Natural killer cell treated with Interleukin-12 subunit alpha and Interleukin-12 subunit beta and Interleukin-15 and Interleukin-18, amount 100 ng/mL, for 72 hours (primary cell): ENCODE results near the gene SND1. TPM values are rescaled to one million over a fixed set of nuclear protein-coding genes. Genes with fewer than 3 reads are reported as not detected.

Experiments used
- ATAC-seq, 2 donors: fragments of 150-1000 bp; cut with Tn5 transposase in 1 of 2; sonication (Bioruptor Pico), chemical (Tn5 transposase) in 1 of 2; 2 replicates each; pipeline ENCODE4 v1.10.0; 2021
- DNase-seq: peaks from one replicate; pipeline ENCODE4 v3.0.0; 2022; ENCODE audit warnings: low spot score
- H3K27ac Mint-ChIP-seq, 2 donors: 1 replicate in 1 of 2; 2 replicates in 1 of 2; pipeline ENCODE4 v1.8.0; 2022; ENCODE audit warnings: mixed read lengths in 2 of 2, mild to moderate bottlenecking in 1 of 2, moderate library complexity in 1 of 2
- H3K27me3 Mint-ChIP-seq, 2 donors: 1 replicate in 1 of 2; 2 replicates in 1 of 2; pipeline ENCODE4 v1.8.0; 2022; ENCODE audit warnings: mixed read lengths in 2 of 2
- H3K36me3 Mint-ChIP-seq: one replicate; pipeline ENCODE4 v1.8.0; 2022; ENCODE audit warnings: mixed read lengths
- H3K4me1 Mint-ChIP-seq, 2 donors: 1 replicate in 1 of 2; 2 replicates in 1 of 2; pipeline ENCODE4 v1.8.0; 2022; ENCODE audit warnings: low read depth in 2 of 2, mixed read lengths in 2 of 2, mild to moderate bottlenecking in 1 of 2
- H3K4me3 Mint-ChIP-seq: one replicate; pipeline ENCODE4 v1.8.0; 2022; ENCODE audit warnings: mixed read lengths
- H3K9me3 Mint-ChIP-seq: 2 replicates; pipeline ENCODE4 v1.8.0; 2022; ENCODE audit warnings: mixed read lengths
- total RNA-seq, 2 donors: library from RNA; stranded (reverse); gene quantifications; one replicate each; pipeline ENCODE4 v1.2.3, GENCODE V29; 2022

SND1 gene
- total RNA-seq, 2 donors from 2014 or later = 311 to 347 TPM

DNA sequence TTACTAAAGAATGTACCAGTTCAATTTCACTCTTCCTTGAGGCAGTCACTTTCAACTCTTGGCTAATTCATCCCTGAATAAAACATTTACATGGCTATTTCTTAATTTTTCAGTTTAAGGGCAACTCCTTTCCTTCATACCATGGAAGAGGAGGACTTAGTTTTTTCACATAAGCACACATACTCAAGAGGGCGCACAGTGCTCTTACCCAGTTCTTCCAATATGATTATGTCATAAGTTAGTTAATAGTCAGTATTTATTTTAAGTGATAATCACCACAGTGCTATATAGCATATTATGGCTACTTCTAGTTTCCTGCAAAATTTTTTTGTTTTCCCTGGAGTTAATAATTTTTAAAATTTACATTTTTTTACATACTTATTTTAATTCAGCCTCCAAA, 58.6 kb downstream of the SND1 start:
- no peaks in the 10 kb centered on the region for H3K9me3 Mint-ChIP-seq
- ATAC-seq = no peak

DNA sequence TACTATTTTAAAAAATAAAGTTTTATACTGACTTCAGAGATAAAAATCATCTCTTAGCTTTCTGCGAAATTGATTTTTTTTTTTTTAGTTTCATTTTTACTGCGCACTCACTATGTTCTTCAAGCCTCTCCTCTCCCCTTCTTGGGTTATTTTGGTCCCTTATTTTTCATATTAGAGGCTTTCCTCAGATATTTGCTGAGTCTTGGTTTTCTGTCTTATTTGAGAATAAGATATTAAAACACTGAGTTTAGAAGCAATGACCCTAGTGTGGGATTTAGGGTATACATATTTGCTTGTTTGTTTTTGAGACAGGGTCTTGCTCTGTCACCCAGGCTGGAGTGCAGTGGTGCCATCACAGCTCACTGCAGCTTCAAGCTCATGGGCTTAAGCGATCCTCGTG, 59.9 kb downstream of the SND1 start:
- Mint-ChIP-seq H3K4me3 (no peak overlapping the region), H3K4me1 (peaks cover 17 to 21% of the 10 kb centered on the region in 2 donors), H3K27me3 (no peaks in the 10 kb centered on the region), H3K9me3 (no peaks in the 10 kb centered on the region), H3K27ac (no peak overlapping the region), H3K36me3 (peaks cover 76% of the 10 kb centered on the region)
- DNase-seq (no peak), ATAC-seq (no peak)

More for the DNA sequence above, 58.6 kb downstream of the SND1 start:
- H3K4me1 Mint-ChIP-seq = peaks cover 13 to 15% of the 10 kb centered on the region in 2 donors
- no peak for DNase-seq
- no peaks in the 10 kb centered on the region for H3K27me3 Mint-ChIP-seq
- H3K27ac Mint-ChIP-seq = no peak overlapping the region
- no peak overlapping the region for H3K4me3 Mint-ChIP-seq
- peaks cover 72% of the 10 kb centered on the region for H3K36me3 Mint-ChIP-seq

DNA sequence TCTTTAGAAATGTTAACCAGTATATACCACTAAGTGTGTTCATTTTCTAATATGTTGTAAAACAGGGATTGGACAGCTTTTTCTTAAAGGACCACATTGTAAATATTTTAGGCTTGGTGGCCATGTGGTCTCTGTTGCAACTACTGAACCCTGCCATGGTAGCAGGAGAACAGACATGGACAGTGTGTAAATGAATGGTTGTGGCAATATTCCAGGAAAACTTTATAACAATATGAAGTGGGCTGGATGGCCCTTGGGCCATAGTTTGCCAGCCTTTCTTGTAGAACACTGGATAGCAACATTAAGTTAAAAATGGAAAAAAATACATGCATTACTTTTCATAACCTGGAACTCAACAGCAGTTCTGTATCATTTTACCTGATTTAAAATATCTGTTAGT, 61.0 kb downstream of the SND1 start:
- H3K27ac Mint-ChIP-seq = no peak overlapping the region
- no peak overlapping the region for H3K4me3 Mint-ChIP-seq
- H3K9me3 Mint-ChIP-seq = no peaks in the 10 kb centered on the region
- ATAC-seq (no peak), DNase-seq (no peak)
- H3K4me1 Mint-ChIP-seq = peaks cover 22 to 26% of the 10 kb centered on the region in 2 donors
- peaks cover 67% of the 10 kb centered on the region for H3K36me3 Mint-ChIP-seq
- H3K27me3 Mint-ChIP-seq = no peaks in the 10 kb centered on the region

DNA sequence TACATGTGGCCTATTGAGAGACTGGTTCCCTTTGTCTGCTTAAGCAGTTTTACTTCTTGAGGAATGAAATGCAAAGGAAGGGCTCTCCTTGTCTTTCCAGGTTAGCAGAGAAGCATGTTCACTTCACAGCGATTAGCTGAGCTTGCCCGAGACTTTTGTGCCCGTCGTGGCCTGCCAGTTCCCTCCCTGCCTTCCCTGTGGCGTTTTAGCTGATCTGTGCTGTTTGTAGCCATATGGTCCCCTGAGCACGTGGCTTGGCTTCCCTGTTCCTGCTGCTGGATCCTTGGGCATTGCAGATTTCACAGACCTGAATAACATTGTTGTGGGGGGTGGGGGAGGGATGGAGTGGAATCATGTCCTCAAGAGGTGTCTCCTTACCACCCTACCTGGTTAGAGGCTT, 61.8 kb downstream of the SND1 start:
- peaks cover 63% of the 10 kb centered on the region for H3K36me3 Mint-ChIP-seq
- H3K27ac Mint-ChIP-seq = no peak overlapping the region
- no peak overlapping the region for H3K4me3 Mint-ChIP-seq
- ATAC-seq (no peak), DNase-seq (no peak)
- H3K27me3 Mint-ChIP-seq = no peaks in the 10 kb centered on the region
- H3K9me3 Mint-ChIP-seq = no peaks in the 10 kb centered on the region
- peaks cover 26 to 28% of the 10 kb centered on the region in 2 donors for H3K4me1 Mint-ChIP-seq

DNA sequence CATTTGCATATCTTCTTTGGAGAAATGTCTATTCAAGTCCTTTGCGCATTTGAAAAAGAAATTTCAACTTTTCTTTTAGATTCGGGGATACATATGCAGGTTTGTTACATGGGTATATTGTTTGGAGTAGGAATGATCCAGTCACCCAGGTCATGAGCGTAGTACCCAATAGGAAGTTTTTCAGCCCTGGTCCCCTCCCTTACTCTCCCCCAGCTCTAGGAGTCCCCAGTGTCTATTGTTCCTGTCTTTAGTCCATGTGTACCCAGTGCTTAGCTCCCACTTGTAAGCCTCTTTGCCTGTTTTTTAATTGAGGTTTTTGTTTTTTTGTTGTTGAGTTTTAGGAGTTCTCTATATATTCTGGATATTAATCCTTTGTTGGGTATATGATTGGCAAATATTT, 63.3 kb downstream of the SND1 start:
- H3K4me3 Mint-ChIP-seq = no peak overlapping the region
- H3K27me3 Mint-ChIP-seq = no peaks in the 10 kb centered on the region
- no peaks in the 10 kb centered on the region for H3K9me3 Mint-ChIP-seq
- DNase-seq = no peak
- peak overlapping the region; percentile 17 to 19 for H3K27ac Mint-ChIP-seq
- peaks cover 33% of the 10 kb centered on the region in 2 donors for H3K4me1 Mint-ChIP-seq
- peaks cover 55% of the 10 kb centered on the region for H3K36me3 Mint-ChIP-seq
- ATAC-seq = no peak

DNA sequence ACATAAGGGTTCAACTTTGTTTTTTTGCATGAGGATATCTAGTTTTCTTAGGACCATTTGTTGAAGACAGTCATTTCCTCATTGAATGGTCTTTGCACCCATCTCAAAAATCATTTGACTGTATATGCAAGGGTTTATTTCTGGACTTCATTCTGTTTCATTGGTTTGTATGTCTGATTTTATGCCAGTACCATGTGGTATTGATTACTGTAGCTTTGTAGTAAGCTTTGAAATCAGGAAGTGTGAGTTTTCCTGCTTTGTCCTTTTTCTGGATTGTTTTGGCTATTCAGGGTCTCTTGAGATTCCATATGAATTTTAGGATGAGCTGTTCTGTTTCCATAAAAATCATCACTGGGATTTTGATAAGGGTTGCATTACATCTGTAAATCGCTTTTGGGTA, 63.9 kb downstream of the SND1 start:
- Mint-ChIP-seq H3K4me3 (no peak overlapping the region), H3K27ac (peak overlapping the region in 1 of 2 donors; percentile 19)
- no peak for DNase-seq

DNA sequence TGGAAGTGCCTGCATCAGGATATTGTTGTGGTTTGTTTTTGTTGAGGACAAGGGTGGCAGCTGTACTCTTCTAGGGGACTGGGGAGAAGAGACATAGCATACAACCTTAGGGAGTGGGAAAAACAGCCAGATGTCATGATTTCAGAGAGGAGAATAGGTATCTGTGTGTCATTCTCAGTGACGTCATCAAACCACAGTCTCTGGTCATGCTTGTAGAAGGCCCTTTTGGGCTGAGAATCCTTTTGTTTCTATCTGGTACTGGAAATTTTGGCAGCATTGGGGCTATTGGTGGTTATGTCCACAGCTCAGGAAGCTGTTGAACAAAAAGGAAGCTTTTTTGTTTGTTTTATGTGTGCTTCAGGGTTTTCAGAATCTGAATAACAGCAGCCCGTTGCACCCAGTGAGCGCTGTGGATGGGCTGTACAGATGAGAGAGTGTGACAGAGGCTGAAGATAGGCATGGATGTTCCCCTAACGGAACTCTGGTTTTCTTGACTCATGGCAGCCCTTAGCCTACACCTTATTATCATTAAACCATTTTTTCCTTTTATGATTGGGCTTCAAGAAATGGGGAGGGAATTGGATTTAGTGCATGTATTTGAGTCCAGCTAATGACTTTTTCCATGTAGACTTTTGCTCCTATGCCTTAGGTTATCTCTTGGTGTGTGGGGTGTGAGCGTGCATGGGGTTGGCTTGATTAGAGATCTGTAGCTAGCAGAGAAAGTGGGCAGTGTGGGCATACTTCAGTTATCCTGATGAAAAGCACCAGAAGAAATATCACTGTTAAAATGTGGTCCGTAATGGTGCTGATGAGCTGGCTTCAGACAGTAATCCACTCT, 65.7 kb downstream of the SND1 start:
- DNase-seq (no peak), ATAC-seq (no peak)
- Mint-ChIP-seq H3K4me3 (no peak overlapping the region), H3K27ac (no peak overlapping the region), H3K36me3 (peaks cover 46% of the 10 kb centered on the region), H3K9me3 (no peaks in the 10 kb centered on the region), H3K4me1 (peaks cover 31 to 39% of the 10 kb centered on the region in 2 donors), H3K27me3 (no peaks in the 10 kb centered on the region)

More for the DNA sequence above, 63.9 kb downstream of the SND1 start:
- H3K27me3 Mint-ChIP-seq = no peaks in the 10 kb centered on the region
- no peak for ATAC-seq
- peaks cover 52% of the 10 kb centered on the region for H3K36me3 Mint-ChIP-seq
- H3K4me1 Mint-ChIP-seq = peaks cover 33 to 35% of the 10 kb centered on the region in 2 donors
- H3K9me3 Mint-ChIP-seq = no peaks in the 10 kb centered on the region

DNA sequence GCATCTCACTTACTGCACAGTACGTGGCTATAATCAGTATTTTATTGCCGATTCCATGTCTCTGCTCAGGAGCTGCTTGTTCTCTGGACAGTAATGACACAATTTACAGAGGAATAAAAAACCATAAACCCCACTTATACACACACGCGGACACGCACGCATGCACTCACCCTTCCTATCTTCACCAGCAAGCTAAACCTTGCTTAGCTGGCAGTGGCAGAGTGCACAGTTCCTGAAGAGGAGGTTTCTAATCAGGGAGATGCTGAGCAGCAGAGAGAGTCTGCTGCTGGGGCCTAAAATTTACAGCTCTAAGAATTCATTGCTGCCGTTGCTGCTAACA, 66.3 kb downstream of the SND1 start:
- no peaks in the 10 kb centered on the region for H3K27me3 Mint-ChIP-seq
- H3K9me3 Mint-ChIP-seq = no peaks in the 10 kb centered on the region
- no peak overlapping the region for H3K4me3 Mint-ChIP-seq
- H3K4me1 Mint-ChIP-seq = peaks cover 31 to 39% of the 10 kb centered on the region in 2 donors
- no peak overlapping the region for H3K27ac Mint-ChIP-seq
- no peak for ATAC-seq
- H3K36me3 Mint-ChIP-seq = peaks cover 50% of the 10 kb centered on the region
- no peak for DNase-seq

DNA sequence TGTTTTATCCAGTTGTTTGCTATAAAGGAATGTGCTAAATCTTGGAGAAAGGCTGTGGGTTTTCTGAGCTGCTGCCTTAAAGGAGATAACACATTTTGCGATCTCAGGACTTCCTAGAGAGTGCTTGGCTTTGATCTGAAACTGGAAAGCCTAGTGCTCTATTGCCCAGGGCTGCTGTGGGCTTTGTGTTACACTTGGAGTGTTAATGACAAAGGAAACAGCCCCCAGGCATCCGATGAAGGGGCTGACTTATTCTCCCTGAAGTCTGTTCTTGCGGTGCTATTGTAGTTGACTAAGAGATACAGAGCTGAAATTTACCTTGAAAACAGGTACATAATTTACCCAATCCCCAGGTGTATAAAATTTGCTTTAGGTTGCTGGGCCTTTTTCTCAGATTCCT, 74.5 kb downstream of the SND1 start:
- H3K36me3 Mint-ChIP-seq = peaks cover 52% of the 10 kb centered on the region

DNA sequence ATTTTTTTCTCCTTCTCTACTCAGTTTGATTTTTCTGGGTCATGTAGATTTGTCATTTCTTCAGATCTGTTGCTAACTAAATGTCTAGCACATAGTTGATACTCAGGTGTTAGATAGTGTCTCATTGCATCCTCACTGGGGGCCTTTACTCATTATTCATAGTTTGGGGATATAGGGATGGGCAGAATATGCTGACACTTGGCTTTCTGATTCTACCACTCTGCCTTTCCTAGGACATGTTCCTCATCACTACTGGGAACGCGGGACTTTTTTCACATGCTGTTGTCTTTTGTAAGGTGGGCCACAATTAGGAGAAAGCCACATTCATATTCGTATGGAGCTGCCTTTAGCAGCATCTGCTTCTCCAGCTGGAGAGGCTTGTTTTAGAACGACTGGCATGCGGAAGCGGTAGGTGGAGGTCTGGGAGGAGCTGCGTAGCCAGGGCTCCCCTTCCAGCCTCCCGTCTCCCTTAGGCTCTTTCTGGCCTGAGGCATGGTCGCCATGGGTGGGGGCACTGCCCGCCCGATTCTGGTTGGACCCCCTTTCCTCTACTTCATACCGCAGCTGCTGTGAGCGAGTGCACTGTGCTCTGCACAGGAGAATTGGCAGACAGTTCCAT, 78.8 kb downstream of the SND1 start:
- H3K4me1 Mint-ChIP-seq = peaks cover 10 to 22% of the 10 kb centered on the region in 2 donors
- H3K4me3 Mint-ChIP-seq = no peak overlapping the region
- no peaks in the 10 kb centered on the region for H3K27me3 Mint-ChIP-seq
- no peak overlapping the region for H3K27ac Mint-ChIP-seq
- no peaks in the 10 kb centered on the region for H3K9me3 Mint-ChIP-seq
- no peak for ATAC-seq
- no peak for DNase-seq
- peaks cover 31% of the 10 kb centered on the region for H3K36me3 Mint-ChIP-seq

More for the DNA sequence above, 74.5 kb downstream of the SND1 start:
- H3K27me3 Mint-ChIP-seq = no peaks in the 10 kb centered on the region
- DNase-seq = no peak
- H3K4me1 Mint-ChIP-seq = peaks cover 18 to 21% of the 10 kb centered on the region in 2 donors
- no peak overlapping the region for H3K27ac Mint-ChIP-seq
- no peaks in the 10 kb centered on the region for H3K9me3 Mint-ChIP-seq
- no peak for ATAC-seq
- no peak overlapping the region for H3K4me3 Mint-ChIP-seq

DNA sequence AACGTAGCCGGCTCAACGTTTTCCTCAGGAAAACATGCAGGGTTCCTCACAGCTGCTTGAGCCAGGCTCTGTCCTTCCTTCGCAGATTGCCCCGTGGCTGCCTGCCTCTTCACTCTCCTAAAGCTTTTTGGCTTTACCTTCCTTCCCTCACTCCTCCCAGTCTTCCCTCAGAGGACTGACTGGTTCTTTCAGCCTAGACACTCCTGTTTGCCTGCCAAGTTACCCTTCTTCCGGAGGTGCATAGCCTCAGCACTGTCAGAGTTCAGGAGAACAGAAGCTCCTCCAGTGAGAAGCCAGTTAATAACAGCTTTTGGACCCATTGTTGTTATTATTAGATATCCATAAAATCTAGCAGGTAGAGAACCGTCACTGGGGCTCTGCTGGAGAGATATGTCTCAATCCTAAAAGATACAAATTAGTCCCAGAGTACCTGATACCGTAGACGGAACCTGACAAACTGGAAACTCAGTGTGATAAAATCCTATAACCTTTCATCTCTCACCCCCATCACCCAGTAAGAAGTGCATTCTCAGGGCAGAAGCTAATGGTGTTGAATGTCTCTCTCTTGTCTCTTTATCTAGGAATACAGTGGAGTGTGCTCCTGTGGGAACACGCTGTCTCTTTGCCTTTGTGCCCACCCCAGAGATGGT, 79.6 kb downstream of the SND1 start:
- Mint-ChIP-seq H3K27ac (no peak overlapping the region), H3K9me3 (no peaks in the 10 kb centered on the region), H3K4me3 (no peak overlapping the region), H3K36me3 (peaks cover 35% of the 10 kb centered on the region), H3K4me1 (peaks cover 10 to 22% of the 10 kb centered on the region in 2 donors), H3K27me3 (no peaks in the 10 kb centered on the region)
- no peak for ATAC-seq
- DNase-seq = no peak

DNA sequence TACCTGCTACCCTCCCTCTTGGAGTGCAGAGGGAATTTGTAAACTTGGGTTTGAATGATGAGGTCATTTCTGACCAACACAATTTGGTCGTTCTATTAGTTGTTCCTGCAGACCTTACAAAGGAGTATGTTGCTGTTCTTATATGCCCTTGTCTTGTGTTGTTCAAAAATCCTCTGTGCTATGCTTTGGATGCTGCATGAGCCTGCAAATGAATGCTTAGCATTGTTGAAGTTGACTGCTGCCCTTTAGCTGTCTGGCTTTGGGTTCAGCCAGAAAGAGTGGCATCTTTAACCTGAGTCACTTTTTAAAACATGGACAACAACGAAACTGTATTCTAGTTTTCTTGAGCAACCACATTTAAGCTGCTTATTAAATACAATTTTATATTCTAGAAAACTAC, 80.3 kb downstream of the SND1 start:
- Mint-ChIP-seq H3K27ac (no peak overlapping the region), H3K4me3 (no peak overlapping the region), H3K27me3 (no peaks in the 10 kb centered on the region), H3K36me3 (peaks cover 35% of the 10 kb centered on the region), H3K4me1 (peaks cover 10 to 24% of the 10 kb centered on the region in 2 donors), H3K9me3 (no peaks in the 10 kb centered on the region)
- DNase-seq = no peak
- no peak for ATAC-seq

DNA sequence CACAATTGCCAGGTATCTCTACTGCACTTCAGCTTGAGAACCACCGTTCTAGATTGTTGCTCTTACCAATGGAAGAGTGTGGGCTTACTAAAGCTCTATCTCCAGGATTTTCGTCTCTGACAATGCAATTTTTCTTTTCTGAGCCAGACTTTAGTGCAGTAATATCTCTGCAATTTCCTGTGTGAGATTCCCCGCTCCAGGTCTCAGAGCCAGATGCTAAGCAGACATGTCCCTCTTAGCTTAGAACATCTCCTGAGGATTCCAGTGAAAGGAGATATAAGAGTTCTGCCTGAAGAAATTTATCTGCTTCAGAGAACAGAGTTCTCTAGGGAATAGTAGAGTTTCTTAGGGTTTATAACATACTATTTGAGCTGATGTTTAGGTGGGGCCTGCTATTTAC, 82.0 kb downstream of the SND1 start:
- H3K27ac Mint-ChIP-seq = no peak overlapping the region
- H3K4me1 Mint-ChIP-seq = peaks cover 4 to 24% of the 10 kb centered on the region in 2 donors
- no peak overlapping the region for H3K4me3 Mint-ChIP-seq
- DNase-seq (no peak), ATAC-seq (no peak)
- no peaks in the 10 kb centered on the region for H3K27me3 Mint-ChIP-seq
- peaks cover 25% of the 10 kb centered on the region for H3K36me3 Mint-ChIP-seq
- H3K9me3 Mint-ChIP-seq = no peaks in the 10 kb centered on the region

DNA sequence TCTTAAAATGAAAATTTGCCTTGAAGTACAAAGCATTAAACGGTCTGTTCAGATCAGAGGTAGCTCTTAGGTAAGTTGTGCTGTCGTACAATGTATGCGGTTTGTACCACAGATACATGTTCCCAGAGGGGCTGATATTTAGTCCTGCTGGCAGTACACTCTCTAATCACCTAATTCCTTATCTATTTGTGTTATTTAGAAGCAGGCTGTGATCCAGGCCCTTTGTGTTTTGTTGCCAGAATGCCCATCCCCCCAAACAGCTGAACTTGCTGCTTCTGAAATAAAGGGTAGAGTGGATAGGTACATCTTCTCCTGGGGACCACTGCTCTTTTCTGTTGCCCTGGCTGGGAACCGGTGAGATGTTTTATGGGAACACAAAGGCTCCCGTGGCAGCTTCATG, 84.5 kb downstream of the SND1 start:
- Mint-ChIP-seq H3K4me3 (no peak overlapping the region), H3K36me3 (peaks cover 16% of the 10 kb centered on the region), H3K27me3 (no peaks in the 10 kb centered on the region), H3K9me3 (no peaks in the 10 kb centered on the region), H3K4me1 (peaks cover 13 to 26% of the 10 kb centered on the region in 2 donors), H3K27ac (no peak overlapping the region)
- no peak for ATAC-seq
- DNase-seq = no peak
